Pons (tissue), 1 donor: ENCODE data around the gene KCNAB3.

Experiments used
- DNase-seq: peaks from one replicate; pipeline ENCODE4 v3.0.0-alpha.2; 2016; ENCODE audit warnings: low spot score

KCNAB3 gene

DNA sequence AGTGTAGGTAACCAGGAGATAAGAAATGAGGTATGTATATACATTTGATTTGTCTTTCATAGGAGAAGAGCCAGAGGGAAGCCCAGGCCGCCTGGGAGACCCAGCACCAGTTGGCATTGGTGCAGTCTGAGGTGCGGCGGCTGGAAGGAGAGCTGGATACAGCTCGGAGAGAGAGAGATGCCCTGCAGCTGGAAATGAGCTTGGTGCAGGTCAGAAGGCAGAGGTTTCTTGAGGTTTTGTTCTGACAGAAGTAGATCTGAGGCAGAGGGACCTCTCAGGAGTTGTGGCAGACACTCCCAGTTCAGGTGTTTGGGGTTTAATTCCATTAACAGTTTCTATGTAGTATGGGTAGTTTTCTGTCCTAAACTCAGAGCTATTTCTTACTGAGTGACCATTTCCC, 10.4 kb upstream of the KCNAB3 start:
- no peak for DNase-seq

DNA sequence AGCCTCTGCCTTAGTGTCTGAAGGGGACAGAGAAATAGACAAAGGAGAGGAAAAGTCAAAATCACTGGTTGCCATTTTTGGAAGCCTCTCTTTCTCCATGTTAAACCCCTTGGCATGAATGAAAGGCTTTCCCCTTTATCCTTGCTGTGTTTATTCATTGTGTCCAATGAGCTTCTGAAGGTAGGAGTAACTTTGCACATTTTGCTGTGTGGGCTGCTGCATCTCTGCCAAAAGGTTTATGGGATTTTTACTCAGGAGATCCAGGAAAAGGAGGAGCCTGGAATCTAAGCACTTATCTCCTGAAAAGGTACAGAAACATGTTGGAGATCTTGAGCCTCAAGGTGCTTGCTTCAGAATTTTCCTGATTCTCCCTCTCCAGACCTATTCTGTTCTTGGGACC, 6.2 kb upstream of the KCNAB3 start:
- DNase-seq: no peak

DNA sequence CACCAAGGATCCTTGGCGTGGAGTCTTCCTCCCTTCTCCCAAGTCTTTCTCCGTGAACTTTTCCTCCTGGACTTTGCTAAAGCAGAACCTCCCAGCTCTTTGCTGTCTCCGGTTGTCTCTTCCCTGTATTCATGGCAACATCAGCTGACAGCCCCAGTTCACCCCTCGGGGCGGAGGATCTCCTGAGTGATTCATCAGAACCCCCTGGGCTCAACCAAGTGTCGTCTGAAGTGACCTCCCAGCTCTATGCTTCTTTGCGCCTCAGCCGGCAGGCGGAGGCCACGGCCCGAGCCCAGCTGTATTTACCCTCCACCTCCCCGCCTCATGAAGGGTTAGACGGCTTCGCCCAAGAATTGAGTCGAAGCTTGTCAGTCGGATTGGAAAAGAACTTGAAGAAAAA, 3.3 kb upstream of the KCNAB3 start:
- peak; percentile 15 for DNase-seq

DNA sequence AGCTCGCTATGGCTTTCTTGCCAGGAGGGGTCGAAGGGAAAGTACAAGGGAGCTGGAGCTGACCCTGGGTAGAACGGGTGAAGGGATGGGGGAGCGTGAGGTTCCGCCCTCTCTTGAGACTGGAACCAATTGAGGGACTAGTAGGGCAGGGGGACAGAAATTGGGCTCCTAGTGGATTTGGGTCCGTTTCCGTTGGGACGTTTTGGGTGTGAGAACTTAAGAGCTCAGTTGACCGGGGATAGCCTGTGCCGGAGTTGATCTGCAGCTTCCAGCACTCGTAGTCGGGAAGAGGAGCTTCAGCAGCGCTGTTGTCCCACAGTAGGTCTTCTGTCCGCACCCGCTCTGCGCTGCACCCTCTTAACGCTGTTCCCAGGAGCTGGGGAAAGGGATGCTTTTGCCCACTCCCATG, 2.8 kb upstream of the KCNAB3 start:
- DNase-seq: peak; percentile 32

DNA sequence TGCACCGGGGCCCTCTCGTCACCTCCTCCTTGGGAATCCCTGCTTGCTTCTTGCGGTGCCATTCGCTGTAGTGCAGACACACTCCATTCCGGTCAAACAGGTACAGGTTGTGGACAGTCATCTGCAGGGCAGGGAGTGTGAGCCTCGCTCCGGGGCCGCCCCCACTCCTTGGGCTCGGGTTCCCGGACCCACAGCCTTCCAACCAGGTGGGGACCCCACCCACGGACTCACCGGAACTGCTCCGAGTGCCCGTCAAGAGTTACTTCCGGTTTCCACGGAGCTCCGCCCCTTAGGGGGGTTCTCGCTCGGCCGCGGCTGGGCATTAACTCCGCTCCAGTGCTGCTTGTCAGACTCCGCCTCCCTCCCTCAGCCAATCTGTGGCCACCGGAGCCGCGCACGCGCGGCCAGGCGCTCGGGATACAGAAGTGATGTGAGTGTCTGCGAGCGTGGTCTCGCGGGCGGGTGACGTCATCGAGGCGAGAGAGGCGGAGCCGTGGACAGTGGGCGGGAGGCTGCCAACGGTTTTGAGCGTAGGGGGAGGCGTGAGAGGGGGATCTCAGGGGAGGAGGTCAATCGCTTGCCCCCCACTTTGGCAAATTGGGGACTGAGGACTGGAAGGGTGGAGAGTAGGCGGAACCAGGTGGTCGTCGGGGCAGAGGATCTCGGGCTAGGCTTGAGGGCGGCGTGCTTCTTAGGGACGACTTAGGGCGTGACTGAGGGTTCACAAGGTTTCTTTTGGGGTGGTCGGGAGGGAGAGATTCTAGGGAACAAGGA, 2.2 kb upstream of the KCNAB3 start, which contains the start of the genes CNTROB and TRAPPC1:
TSS of gene CNTROB (plus strand) at position 498 of the 774 bp plus-strand sequence. CDS start 874 bp downstream, outside the sequence.
TSS of gene TRAPPC1 (minus strand) at position 238 of the 774 bp plus-strand sequence. CDS start at position 121, 117 bp downstream.
- peak; percentile 99 for DNase-seq

DNA sequence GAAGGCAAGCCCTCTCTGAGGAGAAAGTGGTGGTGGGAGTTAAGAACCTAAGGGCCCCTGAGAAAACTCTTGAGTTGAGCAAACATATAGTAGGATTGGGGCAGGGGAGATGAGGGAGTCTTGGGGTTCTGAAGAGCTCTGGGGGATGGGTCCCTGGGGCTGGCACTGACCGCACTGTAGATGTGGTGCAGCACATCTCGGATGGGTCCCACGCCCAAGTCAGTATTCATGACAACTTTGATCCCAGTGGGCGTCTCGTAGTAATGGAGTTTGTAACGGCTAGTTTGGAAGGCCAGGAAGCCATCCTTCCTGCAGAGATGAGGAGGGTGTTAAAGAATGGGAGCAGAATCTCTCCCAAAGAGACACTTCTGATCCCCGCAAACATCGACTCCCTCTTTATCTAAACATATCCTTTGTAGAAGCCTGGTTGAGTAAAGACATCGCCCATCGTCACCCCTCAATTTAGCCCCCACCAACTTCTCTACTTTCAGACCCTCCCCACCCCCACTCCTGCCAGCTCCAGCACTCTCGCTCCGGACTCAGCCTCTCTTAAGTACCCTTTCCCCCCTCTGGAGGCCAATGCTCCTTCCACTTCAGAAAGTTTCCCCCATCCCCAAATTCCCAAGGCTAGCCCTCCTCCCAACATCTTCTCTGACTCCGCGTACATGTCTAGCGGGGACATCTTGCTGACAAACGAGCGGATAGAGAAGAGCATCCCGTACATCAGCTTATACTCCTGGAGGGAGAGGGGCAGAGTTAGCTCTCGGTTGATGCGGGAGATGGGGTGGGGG, 1.4 kb upstream of the KCNAB3 start:
- no peak for DNase-seq

DNA sequence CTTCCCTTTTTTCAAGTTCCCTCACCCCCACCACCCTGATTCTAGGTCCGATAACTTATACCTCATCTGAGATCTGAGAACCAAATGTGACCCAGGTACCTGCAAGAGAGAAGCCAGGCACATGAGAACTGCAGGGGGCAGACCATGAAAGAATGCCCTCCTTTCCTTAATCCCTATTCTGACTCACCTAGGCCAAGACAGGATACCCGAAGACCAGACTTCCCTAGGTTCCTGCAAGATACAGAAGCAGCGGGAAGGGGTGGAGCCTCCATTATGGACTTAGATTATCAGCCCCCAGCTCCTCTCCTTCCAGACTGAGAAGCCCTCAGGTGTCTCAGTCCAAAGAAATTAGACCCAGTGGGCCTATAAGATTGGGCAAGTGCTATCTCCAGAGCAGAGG, 2.1 kb downstream of the KCNAB3 start:
- DNase-seq: no peak

DNA sequence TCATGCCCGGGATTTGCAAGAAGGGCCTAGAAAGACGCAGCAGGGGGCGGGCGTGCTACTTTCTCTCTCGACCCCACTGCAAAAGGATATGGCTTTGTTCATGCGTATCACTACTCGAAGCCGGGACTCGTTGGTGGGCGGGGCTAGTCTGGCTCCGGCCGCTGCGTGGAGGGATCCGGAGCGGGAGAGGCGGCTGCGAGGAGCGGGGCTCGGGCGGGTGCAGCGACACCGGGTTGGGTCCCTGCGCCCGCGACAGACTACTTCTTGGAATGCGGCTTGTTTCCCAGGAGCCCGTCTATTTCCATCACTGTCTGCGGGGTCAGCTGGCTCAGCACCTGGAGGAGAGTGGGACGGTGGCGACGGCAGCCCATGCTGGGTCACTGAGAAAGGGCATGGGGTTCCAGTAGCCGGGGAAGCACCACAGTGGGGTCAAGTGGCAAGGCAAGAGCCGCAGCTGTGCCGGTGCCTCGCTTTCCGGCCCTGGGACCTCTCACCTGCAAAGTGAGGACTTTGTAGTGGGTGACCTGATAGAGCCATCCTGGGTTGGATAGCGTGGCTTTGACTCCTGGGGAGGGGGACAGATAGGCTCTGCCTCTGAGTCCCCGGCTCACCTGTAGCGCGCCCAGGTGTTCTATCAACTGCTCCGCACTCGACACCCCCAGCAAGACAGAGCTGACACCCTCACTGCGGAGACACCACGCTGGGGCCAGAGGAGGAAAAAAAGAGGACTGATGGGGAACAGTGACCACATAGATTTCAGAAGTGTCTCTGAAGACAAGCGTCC, 6.6 kb downstream of the KCNAB3 start:
- peak; percentile 53 for DNase-seq

DNA sequence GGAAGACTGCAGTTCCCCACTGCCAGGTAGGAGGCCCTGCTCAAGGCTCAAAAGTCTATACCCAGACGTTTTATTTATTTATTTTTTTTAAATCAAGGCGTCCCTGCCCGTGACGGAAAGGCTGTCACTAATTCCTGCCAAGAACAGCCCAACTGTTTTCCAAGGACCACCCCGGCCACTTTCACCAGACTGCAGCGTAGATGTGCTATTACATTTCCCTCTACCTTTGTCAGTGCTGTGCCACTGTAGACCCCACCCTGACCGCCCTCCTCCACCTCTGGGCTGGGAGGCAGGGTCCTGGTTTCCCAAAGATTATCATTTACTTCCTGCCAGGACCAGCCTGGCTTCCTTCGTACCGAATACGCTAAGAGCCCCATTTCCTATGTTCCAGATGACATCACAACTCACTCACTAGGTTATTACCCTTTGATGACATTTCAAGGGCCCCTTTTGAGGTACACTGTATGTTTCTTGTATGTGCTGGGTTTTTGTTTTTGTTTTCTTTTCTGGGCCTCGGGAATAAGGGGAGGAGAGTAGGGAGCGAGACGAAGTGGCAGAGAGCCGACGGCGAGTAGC, 7.3 kb downstream of the KCNAB3 start:
- no peak for DNase-seq

DNA sequence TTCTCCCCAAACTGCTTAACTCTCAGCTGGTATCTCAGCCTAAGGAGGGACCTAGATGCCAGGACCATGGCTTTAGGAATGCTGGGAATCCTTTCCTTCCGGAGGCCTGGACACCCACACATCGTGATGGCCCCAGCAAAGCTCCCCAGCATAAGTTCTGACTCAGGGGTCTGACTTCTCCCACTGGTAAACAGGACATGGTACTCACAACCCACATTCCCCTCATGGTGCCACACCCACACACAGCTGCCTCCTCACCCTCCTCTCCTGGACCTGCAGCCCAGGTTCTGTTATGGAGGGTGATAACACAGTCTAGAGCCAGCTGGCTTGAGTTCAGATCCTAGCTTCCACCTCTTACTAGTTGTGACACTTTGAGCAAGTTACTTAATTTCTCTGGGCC, 12.8 kb downstream of the KCNAB3 start:
- DNase-seq: no peak

DNA sequence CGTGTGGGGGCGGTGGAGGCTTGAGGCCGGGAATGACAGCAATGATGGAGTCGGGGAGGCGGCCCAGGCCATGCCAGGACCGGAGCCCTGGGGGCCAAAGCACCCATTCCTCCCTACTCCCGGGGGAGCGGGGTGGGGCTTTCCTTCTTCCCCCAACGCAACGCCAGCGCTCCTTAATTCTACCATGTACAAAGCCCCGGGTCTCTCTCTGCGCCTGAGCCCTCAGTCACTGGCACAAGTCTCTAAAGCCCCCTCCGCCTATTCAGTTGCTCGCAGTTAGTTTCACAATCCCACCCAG, 13.3 kb downstream of the KCNAB3 start:
- no peak for DNase-seq

DNA sequence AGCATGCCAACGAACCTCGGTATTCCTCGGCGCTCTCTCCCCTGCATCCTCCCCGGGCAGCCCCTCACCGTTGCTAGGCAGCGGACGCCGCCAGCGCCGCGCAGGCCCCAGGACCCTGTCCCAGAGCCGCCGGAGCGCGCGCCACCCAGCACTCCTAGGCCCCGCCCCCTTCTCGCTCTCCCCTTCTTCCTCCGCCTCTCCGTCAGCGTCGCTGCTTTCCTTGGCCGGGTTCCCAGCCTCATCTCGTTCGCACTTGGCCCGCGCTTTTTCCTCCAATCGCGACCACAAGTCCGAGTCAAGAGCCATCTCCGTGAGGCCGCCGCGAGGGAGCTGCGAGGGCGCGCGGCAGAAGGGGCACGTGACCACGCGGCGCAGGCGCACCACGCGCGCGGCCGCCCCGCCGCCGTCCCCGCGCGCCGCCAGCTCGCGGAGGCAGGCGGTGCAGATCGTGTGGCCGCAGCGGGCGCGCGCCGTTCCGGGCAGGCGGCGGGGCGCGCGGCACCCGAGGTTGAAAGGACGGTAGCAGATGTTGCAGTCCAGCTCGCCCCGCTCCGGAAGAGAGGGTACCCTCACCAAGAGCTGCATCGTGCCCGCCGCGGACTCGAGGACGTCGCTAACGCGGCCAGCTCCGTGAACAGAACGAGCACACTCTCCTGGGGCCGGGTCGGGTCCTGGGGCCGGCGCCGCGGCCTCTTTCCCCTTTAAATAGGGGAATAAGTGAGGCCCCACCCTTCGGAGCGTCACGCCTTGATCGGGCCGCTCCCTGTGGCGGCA, 13.9 kb downstream of the KCNAB3 start, which contains the start of gene RNF227:
TSS of gene RNF227 (minus strand) at position 679 of the 774 bp plus-strand sequence. CDS start at position 585, 94 bp downstream.
- DNase-seq: peak; percentile 79

DNA sequence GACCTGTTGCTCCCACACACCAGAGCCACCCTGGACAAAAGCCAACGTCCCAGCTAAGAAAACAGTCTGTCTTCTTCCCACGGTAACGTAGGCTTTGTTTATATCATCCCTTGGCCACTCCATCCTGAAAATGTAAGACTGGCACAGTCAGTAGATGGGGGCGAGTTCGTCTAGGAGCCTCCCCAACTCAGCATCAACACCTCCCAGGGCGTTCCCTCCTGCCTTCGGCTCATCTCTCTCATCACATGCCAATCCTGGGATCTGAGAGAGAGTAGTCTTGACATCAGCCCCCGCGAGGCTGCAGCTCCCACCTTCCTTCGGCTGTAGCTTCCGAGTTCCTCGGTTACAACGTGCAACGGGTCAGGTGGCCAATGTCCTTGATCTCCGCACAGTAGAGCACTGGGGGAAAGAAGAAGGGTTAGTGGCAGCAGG, 14.5 kb downstream of the KCNAB3 start:
- DNase-seq: peak; percentile 57

DNA sequence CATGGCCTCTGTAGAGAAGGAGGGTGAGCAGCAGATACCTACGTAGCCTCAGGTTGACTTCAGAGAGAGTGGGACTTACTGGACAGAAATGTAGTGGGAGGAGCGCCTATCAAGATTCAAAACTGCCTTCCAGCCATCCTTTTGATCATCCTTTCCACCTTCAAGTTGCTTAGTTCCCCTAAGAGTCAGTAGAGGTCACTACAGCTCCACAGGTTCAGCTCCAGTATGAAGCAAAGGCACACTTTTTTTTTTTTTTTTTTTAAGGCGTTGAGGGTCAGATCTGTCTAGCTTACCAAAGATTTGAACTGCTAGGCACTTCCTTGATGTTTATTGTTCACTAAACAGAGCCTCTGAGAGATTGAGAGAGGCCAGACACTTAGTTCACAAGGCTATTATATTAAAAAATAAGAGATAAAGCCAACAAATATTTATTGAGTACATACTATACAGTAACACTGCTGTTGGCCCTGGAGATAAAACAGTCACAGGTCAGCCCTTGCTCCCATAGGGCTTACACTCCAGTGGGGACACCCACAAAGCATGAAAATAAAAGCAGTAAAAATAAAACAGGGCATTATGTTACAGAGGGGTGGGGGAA, 16.6 kb downstream of the KCNAB3 start:
- peak; percentile 86 for DNase-seq

DNA sequence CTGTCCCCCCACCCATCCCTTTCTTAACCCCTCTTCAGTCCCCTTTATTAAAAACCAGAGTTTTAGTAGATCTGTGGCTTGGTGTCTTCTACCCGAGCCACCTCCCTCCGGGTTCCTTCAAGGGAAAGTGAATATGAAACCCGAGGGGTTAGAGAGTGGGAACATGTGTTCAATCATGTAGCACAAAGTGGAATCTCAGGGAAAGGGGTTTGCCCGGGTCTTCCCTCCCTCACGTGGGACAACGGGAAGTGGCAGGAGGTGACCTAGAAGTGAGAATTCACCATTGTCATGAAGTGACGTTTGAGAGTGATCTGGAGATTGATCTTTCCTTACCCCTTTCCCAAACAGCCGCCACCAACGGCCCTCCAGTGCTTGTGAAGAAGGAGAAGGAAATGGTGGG, 18.5 kb downstream of the KCNAB3 start:
- no peak for DNase-seq

DNA sequence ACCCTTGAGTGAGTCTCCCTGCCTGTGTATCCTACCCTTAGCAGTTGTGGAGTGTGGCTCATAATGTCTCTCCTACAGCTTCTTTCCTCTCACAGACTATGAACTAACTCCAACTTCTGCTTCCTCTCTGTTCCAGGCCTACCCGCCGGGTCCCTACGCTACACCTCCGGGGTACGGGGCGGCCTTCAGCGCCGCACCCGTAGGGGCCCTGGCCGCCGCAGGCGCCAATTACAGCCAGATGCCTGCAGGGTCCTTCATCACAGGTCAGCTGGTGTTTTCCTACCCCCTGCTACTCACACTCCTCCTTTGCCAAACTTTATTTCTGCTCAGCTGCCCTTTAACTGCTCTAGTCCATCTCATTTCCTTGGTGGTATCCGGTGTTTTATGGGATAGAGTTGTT, 18.9 kb downstream of the KCNAB3 start:
- no peak for DNase-seq

DNA sequence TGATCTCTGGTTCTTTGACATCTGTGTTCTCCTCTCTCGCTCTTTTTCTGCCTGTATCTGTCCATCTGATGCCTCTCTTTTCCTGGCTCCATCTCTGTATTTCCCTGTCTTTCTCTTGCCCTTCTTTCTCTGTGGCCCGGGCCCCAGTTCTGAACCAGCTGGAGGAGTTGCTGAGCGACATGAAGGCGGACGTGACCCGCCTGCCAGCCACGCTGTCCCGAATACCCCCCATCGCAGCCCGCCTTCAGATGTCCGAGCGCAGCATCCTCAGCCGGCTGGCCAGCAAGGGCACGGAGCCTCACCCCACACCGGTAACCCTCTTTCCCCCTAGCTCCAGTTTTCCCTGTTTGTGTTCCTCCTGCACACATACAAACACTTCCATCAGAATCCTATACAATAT, 19.4 kb downstream of the KCNAB3 start:
- no peak for DNase-seq

DNA sequence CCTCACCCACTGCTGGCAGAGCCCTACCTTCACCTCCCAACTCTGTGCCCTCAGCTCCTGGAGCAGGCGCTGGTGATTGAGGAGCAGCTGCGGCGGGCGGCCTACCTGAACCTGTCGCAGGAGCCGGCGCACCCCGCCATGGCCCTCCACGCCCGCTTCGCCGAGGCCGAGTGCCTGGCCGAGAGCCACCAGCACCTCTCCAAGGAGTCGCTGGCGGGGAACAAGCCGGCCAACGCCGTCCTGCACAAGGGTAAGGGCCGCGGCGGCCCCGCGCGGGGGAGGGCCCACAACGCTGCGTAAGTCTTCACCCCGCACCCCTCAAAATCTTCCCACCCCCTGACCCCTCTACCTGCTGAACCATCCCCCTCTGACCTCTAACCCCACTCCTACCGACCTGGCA, 20.6 kb downstream of the KCNAB3 start:
- DNase-seq: no peak

DNA sequence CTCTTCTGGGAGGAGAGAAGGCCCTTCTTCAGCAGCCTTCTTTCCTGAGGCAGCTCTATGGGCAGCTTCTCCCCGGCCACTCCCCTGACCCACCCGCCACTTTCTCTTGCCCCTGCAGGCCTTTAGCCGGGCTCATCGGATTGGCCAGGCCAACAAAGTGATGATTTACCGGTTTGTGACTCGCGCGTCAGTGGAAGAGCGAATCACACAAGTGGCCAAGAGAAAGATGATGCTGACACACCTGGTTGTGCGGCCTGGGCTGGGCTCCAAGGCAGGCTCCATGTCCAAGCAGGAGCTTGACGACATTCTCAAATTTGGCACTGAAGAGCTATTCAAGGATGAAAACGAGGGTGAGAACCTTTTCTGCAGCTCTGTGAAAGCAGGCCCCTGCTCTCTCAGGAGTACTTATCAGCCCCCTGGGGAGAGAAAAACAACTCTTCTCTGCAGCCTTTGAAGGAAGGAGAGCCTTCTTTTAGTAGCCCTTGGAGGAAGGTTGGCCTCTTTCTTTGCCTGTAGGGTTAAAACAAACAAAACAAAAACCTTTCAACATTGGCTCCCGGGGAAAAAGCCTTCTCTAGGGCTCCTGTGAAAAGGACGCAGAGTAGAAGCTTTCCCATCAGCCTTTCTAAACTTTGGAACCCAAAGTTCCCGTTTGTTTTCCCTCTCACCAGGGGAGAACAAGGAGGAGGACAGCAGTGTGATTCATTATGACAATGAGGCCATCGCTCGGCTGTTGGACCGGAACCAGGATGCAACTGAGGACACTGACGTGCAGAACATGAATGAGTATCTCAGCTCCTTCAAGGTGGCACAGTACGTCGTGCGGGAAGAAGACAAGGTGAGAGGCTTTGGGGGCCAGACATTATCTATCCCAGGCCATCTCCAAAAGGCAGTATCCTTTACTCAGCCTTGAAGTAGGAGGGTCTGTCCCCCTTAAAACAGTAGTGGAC, 26.2 kb downstream of the KCNAB3 start:
- DNase-seq: peak; percentile 17

DNA sequence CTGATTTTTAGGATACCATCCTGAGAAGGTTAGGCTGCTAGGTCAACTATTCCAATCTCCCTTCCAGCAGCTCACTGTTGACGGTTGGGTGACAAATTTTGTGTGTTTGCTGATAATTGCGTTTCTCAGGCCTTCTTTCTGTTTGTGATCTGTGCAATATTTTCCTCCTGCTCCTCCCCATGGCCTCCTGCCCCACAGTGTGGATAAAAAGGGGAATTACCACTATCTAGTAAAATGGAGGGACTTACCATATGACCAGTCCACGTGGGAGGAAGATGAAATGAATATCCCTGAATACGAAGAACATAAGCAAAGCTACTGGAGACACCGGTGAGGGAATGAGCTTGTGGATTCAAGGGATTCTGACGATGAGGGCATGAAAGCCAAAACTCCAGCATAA, 31.9 kb downstream of the KCNAB3 start:
- DNase-seq: peak; percentile 80
